ENCODE results near the gene SPATA2. TPM values are rescaled to one million over a fixed set of nuclear protein-coding genes. Genes with fewer than 3 reads are reported as not detected.

SPATA2 gene
- total and polyA plus RNA-seq, 2 of the 8 experiments (the other 6 are each of a cell fraction or from before 2014, with no cell fraction given): 11.0 to 13.0 TPM

GRCh38 chr20:49910340-49910706 lies 5.0 kb downstream of the SPATA2 start (continued):
- TF ChIP-seq SIX5 (IDR thresholded peaks at IDR 0.05; ENCODE audit: low read depth, low read length) (no peak), FOSL1 (IDR thresholded peaks at IDR 0.05; ENCODE audit: insufficient read depth, low read depth, low read length) (no peak), ASH2L (IDR thresholded peaks at IDR 0.05; ENCODE audit: low read length) (no peak), SP4 (IDR thresholded peaks at IDR 0.05; ENCODE audit: low read length) (no peak)

Measured in H1 (cell line).